Measurements from ENCODE around the gene REG4. TPM values are rescaled to one million over a fixed set of nuclear protein-coding genes. Genes with fewer than 3 reads are reported as not detected.

Gene REG4
- total RNA-seq, 2 donors from 2014 or later, result 4.9 to 5.8 TPM

GRCh38 chr1:119827010-119827409 lies 15.8 kb upstream of the REG4 start:
- Mint-ChIP-seq H3K27me3 (ENCODE audit: low read depth) (peaks cover 21% of the 10 kb centered on the region), H3K27ac (no peak overlapping the region)

GRCh38 chr1:119822406-119822805 lies 11.1 kb upstream of the REG4 start:
- DNase-seq (no peak), ATAC-seq (replicated peaks in 1 of 2) (no peak)
- peaks cover 14% of the 10 kb centered on the region for H3K27me3 Mint-ChIP-seq (ENCODE audit: low read depth)
- no peaks in the 10 kb centered on the region for H3K36me3 Mint-ChIP-seq (ENCODE audit: insufficient read depth in 2 of 2)
- no peaks in the 10 kb centered on the region for H3K9me3 Mint-ChIP-seq
- H3K4me3 Mint-ChIP-seq, result no peak overlapping the region
- no peaks in the 10 kb centered on the region for H3K4me1 Mint-ChIP-seq (ENCODE audit: low read depth)
- H3K27ac Mint-ChIP-seq, result no peak overlapping the region

More at GRCh38 chr1:119827010-119827409, 15.8 kb upstream of the REG4 start:
- no peaks in the 10 kb centered on the region for H3K36me3 Mint-ChIP-seq (ENCODE audit: insufficient read depth in 2 of 2)
- H3K4me3 Mint-ChIP-seq, result no peak overlapping the region
- ATAC-seq (replicated peaks in 1 of 2) (no peak), DNase-seq (no peak)
- H3K4me1 Mint-ChIP-seq (ENCODE audit: low read depth), result no peaks in the 10 kb centered on the region
- no peaks in the 10 kb centered on the region for H3K9me3 Mint-ChIP-seq

- Mint-ChIP-seq H3K9me3 (no peaks in the 10 kb centered on the region), H3K27me3 (ENCODE audit: low read depth) (peaks cover 12% of the 10 kb centered on the region), H3K4me1 (ENCODE audit: low read depth) (no peaks in the 10 kb centered on the region), H3K4me3 (no peak overlapping the region), H3K27ac (no peak overlapping the region), H3K36me3 (ENCODE audit: insufficient read depth in 2 of 2) (no peaks in the 10 kb centered on the region)
- ATAC-seq (replicated peaks in 1 of 2) (no peak), DNase-seq (no peak)
Measured at GRCh38 chr1:119818181-119818580, 6.9 kb upstream of the REG4 start.

GRCh38 chr1:119816407-119816806 lies 5.1 kb upstream of the REG4 start:
- Mint-ChIP-seq H3K4me3 (no peak overlapping the region), H3K27me3 (ENCODE audit: low read depth) (peaks cover 9% of the 10 kb centered on the region), H3K36me3 (ENCODE audit: insufficient read depth in 2 of 2) (no peaks in the 10 kb centered on the region), H3K9me3 (no peaks in the 10 kb centered on the region), H3K27ac (no peak overlapping the region), H3K4me1 (ENCODE audit: low read depth) (no peaks in the 10 kb centered on the region)
- ATAC-seq (replicated peaks in 1 of 2) (no peak), DNase-seq (no peak)

- Mint-ChIP-seq H3K4me1 (ENCODE audit: low read depth) (no peaks in the 10 kb centered on the region), H3K9me3 (no peaks in the 10 kb centered on the region), H3K4me3 (no peak overlapping the region), H3K36me3 (ENCODE audit: insufficient read depth in 2 of 2) (no peaks in the 10 kb centered on the region), H3K27ac (no peak overlapping the region), H3K27me3 (ENCODE audit: low read depth) (peaks cover 14% of the 10 kb centered on the region)
- no peak for ATAC-seq (replicated peaks in 1 of 2)
- DNase-seq, result no peak
Measured at GRCh38 chr1:119815928-119816327, 4.7 kb upstream of the REG4 start.

- Mint-ChIP-seq H3K4me1 (ENCODE audit: low read depth) (no peaks in the 10 kb centered on the region), H3K27me3 (ENCODE audit: low read depth) (peaks cover 15% of the 10 kb centered on the region), H3K9me3 (no peaks in the 10 kb centered on the region), H3K36me3 (ENCODE audit: insufficient read depth in 2 of 2) (no peaks in the 10 kb centered on the region), H3K4me3 (no peak overlapping the region), H3K27ac (no peak overlapping the region)
- DNase-seq (no peak), ATAC-seq (replicated peaks in 1 of 2) (no peak)
Measured at GRCh38 chr1:119815361-119815760, 4.1 kb upstream of the REG4 start.

- ATAC-seq (replicated peaks in 1 of 2) (no peak), DNase-seq (no peak)
- peaks cover 2% of the 10 kb centered on the region for H3K4me1 Mint-ChIP-seq (ENCODE audit: low read depth)
- peaks cover 15% of the 10 kb centered on the region for H3K27me3 Mint-ChIP-seq (ENCODE audit: low read depth)
- H3K36me3 Mint-ChIP-seq (ENCODE audit: insufficient read depth in 2 of 2), result no peaks in the 10 kb centered on the region
- no peaks in the 10 kb centered on the region for H3K9me3 Mint-ChIP-seq
- no peak overlapping the region for H3K4me3 Mint-ChIP-seq
- H3K27ac Mint-ChIP-seq, result no peak overlapping the region
Measured at GRCh38 chr1:119814288-119814687, 3.0 kb upstream of the REG4 start.

GRCh38 chr1:119811985-119812557 lies 811 bp upstream of the REG4 start:
- no peak for DNase-seq
- H3K27ac Mint-ChIP-seq, result no peak overlapping the region
- no peaks in the 10 kb centered on the region for H3K36me3 Mint-ChIP-seq (ENCODE audit: insufficient read depth in 2 of 2)
- peaks cover 32% of the 10 kb centered on the region for H3K27me3 Mint-ChIP-seq (ENCODE audit: low read depth)
- ATAC-seq (replicated peaks in 1 of 2), result peak in 1 of 2 donors; percentile 38
- no peaks in the 10 kb centered on the region for H3K9me3 Mint-ChIP-seq
- no peak overlapping the region for H3K4me3 Mint-ChIP-seq
- H3K4me1 Mint-ChIP-seq (ENCODE audit: low read depth), result peaks cover 11% of the 10 kb centered on the region

GRCh38 chr1:119808972-119809550 lies 2.2 kb downstream of the REG4 start:
- H3K27me3 Mint-ChIP-seq (ENCODE audit: low read depth), result peaks cover 43% of the 10 kb centered on the region
- DNase-seq (peak; percentile 69 to 72), ATAC-seq (replicated peaks in 1 of 2) (peak; percentile 72 to 78)
- H3K4me3 Mint-ChIP-seq, result peak overlapping the region in 1 of 2 donors; percentile 42
- no peak overlapping the region for H3K27ac Mint-ChIP-seq
- peaks cover 11% of the 10 kb centered on the region for H3K4me1 Mint-ChIP-seq (ENCODE audit: low read depth)
- H3K36me3 Mint-ChIP-seq (ENCODE audit: insufficient read depth in 2 of 2), result no peaks in the 10 kb centered on the region
- no peaks in the 10 kb centered on the region for H3K9me3 Mint-ChIP-seq

GRCh38 chr1:119808491-119808890 lies 2.8 kb downstream of the REG4 start:
- Mint-ChIP-seq H3K27me3 (ENCODE audit: low read depth) (peaks cover 43% of the 10 kb centered on the region), H3K4me1 (ENCODE audit: low read depth) (peaks cover 11% of the 10 kb centered on the region), H3K4me3 (no peak overlapping the region), H3K9me3 (no peaks in the 10 kb centered on the region), H3K27ac (no peak overlapping the region), H3K36me3 (ENCODE audit: insufficient read depth in 2 of 2) (no peaks in the 10 kb centered on the region)
- ATAC-seq (replicated peaks in 1 of 2), result no peak
- DNase-seq, result no peak

GRCh38 chr1:119806489-119806888 lies 4.8 kb downstream of the REG4 start:
- DNase-seq, result no peak
- H3K9me3 Mint-ChIP-seq, result no peaks in the 10 kb centered on the region
- peaks cover 11% of the 10 kb centered on the region for H3K4me1 Mint-ChIP-seq (ENCODE audit: low read depth)
- H3K4me3 Mint-ChIP-seq, result no peak overlapping the region
- H3K27me3 Mint-ChIP-seq (ENCODE audit: low read depth), result peaks cover 40% of the 10 kb centered on the region
- no peak overlapping the region for H3K27ac Mint-ChIP-seq
- ATAC-seq (replicated peaks in 1 of 2), result no peak
- H3K36me3 Mint-ChIP-seq (ENCODE audit: insufficient read depth in 2 of 2), result no peaks in the 10 kb centered on the region

GRCh38 chr1:119805746-119806145 lies 5.5 kb downstream of the REG4 start:
- peaks cover 11% of the 10 kb centered on the region for H3K4me1 Mint-ChIP-seq (ENCODE audit: low read depth)
- no peak overlapping the region for H3K27ac Mint-ChIP-seq
- peaks cover 33% of the 10 kb centered on the region for H3K27me3 Mint-ChIP-seq (ENCODE audit: low read depth)
- no peak overlapping the region for H3K4me3 Mint-ChIP-seq
- no peak for ATAC-seq (replicated peaks in 1 of 2)
- DNase-seq, result no peak
- no peaks in the 10 kb centered on the region for H3K36me3 Mint-ChIP-seq (ENCODE audit: insufficient read depth in 2 of 2)
- no peaks in the 10 kb centered on the region for H3K9me3 Mint-ChIP-seq

- peaks cover 33% of the 10 kb centered on the region for H3K27me3 Mint-ChIP-seq (ENCODE audit: low read depth)
- no peak for ATAC-seq (replicated peaks in 1 of 2)
- H3K4me3 Mint-ChIP-seq, result no peak overlapping the region
Measured at GRCh38 chr1:119805247-119805646, 6.0 kb downstream of the REG4 start.

GRCh38 chr1:119799599-119800177 lies 11.6 kb downstream of the REG4 start:
- Mint-ChIP-seq H3K27ac (peak overlapping the region; percentile 17), H3K27me3 (ENCODE audit: low read depth) (no peaks in the 10 kb centered on the region), H3K36me3 (ENCODE audit: insufficient read depth in 2 of 2) (no peaks in the 10 kb centered on the region), H3K9me3 (no peaks in the 10 kb centered on the region), H3K4me3 (peak overlapping the region; percentile 58 to 69), H3K4me1 (ENCODE audit: low read depth) (peaks cover 14% of the 10 kb centered on the region)
- ATAC-seq (replicated peaks in 1 of 2) (peak; percentile 64 to 76), DNase-seq (peak; percentile 22 to 23)

More at GRCh38 chr1:119805247-119805646, 6.0 kb downstream of the REG4 start:
- Mint-ChIP-seq H3K9me3 (no peaks in the 10 kb centered on the region), H3K36me3 (ENCODE audit: insufficient read depth in 2 of 2) (no peaks in the 10 kb centered on the region), H3K27ac (no peak overlapping the region), H3K4me1 (ENCODE audit: low read depth) (peaks cover 11% of the 10 kb centered on the region)
- DNase-seq, result no peak
